IMR-90 (cell line): ENCODE results near the gene RC3H2.

Experiments used
- BHLHE40 ChIP-seq: fragments of 150-350 bp; IDR thresholded peaks from 2 replicates; pipeline ENCODE4 v1.6.1; 2016; ENCODE audit warnings: mild to moderate bottlenecking, low read depth, low read length
- CTCF ChIP-seq: conservative IDR thresholded peaks from 2 replicates; pipeline ENCODE4 v1.5.1; 2012; ENCODE audit warnings: mild to moderate bottlenecking, low read depth, low read length, improper control_type of control experiment
- MXI1 ChIP-seq: IDR thresholded peaks from 2 replicates; pipeline ENCODE4 v1.6.1; 2012; ENCODE audit warnings: low read depth, mild to moderate bottlenecking, low read length, moderate library complexity, borderline replicate concordance
- POLR2A ChIP-seq: IDR thresholded peaks from 2 replicates; pipeline ENCODE4 v1.6.1; 2012; ENCODE audit warnings: mild to moderate bottlenecking, low read depth, low read length
- RAD21 ChIP-seq: IDR thresholded peaks from 2 replicates; pipeline ENCODE4 v1.6.1; 2012; ENCODE audit warnings: low read length, improper control_type of control experiment
- RCOR1 ChIP-seq: IDR thresholded peaks from 2 replicates; pipeline ENCODE4 v1.6.1; 2012; ENCODE audit warnings: mild to moderate bottlenecking, low read length, improper control_type of control experiment; ENCODE audit not compliant: insufficient replicate concordance
- RFX5 ChIP-seq: IDR thresholded peaks from 2 replicates; pipeline ENCODE4 v1.8.0; 2012; ENCODE audit warnings: low read depth, mild to moderate bottlenecking, low read length, moderate library complexity
- SMC3 ChIP-seq: fragments of 150-350 bp; IDR thresholded peaks from 2 replicates; pipeline ENCODE4 v1.6.1; 2016; ENCODE audit warnings: low read depth, mild to moderate bottlenecking, antibody characterized with exemption, low read length, moderate library complexity
- USF2 ChIP-seq: fragments of 150-350 bp; IDR thresholded peaks from 2 replicates; pipeline ENCODE4 v1.6.1; 2017; ENCODE audit warnings: mild to moderate bottlenecking, antibody characterized with exemption, low read length, low read depth
- TF ChIP-seq, protein P1 (sequence below): fragments of 150-350 bp; IDR thresholded peaks from 2 replicates; pipeline ENCODE4 v1.6.1; 2016; ENCODE audit warnings: low read depth, mild to moderate bottlenecking, low read length, moderate library complexity, borderline replicate concordance

DNA sequence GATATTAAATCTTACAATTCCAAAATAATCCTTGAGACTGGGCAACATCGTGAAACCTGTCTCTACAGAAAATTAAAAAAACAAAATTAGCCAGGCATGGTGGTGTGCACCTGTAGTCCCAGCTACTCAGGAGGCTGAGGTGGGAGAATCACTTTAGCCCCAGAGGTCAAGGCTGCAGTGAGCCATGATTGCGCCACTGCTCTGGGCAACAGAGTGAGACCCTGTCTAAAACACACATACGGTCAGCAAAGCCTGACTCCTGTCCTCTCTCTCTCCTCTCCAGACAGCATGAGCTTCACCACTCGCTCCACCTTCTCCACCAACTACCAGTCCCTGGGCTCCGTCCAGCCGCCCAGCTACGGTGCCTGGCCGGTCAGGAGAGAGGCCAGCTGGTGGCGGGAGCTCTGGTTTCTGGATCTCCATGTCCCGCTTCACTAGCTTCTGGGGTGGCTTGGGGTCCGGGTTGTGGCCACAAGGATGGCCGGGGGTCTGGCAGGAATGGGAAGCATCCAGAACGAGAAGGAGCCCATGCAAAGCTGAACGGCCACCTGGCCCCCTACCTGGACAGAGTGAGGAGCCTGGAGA is 67.8 kb downstream of the RC3H2 start:
- TF ChIP-seq CTCF (no peak), RFX5 (no peak), MXI1 (no peak), USF2 (no peak), RAD21 (no peak), POLR2A (no peak), SMC3 (no peak), BHLHE40 (no peak), RCOR1 (no peak)
- TF ChIP-seq, protein P1, sequence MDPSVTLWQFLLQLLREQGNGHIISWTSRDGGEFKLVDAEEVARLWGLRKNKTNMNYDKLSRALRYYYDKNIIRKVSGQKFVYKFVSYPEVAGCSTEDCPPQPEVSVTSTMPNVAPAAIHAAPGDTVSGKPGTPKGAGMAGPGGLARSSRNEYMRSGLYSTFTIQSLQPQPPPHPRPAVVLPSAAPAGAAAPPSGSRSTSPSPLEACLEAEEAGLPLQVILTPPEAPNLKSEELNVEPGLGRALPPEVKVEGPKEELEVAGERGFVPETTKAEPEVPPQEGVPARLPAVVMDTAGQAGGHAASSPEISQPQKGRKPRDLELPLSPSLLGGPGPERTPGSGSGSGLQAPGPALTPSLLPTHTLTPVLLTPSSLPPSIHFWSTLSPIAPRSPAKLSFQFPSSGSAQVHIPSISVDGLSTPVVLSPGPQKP, result no peak
